H1 (cell line): ENCODE data around the gene PRC1. TPM values are rescaled to one million over a fixed set of nuclear protein-coding genes. Genes with fewer than 3 reads are reported as not detected.

Experiments used
- CTCF ChIA-PET: fragments of 300-600 bp; sonication (Branson Sonifier 250); formaldehyde crosslinking; loops from one replicate; lab custom pipeline; 2021; ENCODE audit not compliant: partially characterized antibody; lab: Charles Lee
- POLR2A ChIA-PET: fragments of 300-600 bp; sonication (Branson Sonifier 250); formaldehyde crosslinking; loops from one replicate; lab custom pipeline; 2021; ENCODE audit warnings: inconsistent platforms; ENCODE audit not compliant: partially characterized antibody; lab: Charles Lee
- DNase-seq, 2 experiments: peaks; one replicate each; pipeline versions ENCODE4 v3.0.0 to v3.0.0-alpha.2; 2010 to 2022; ENCODE audit warnings: low spot score in 2 of 2, low read depth in 1 of 2, mixed read lengths in 1 of 2
- FAIRE-seq: peaks from 2 replicates; lab custom pipeline; 2011; peaks lifted over from hg19 to GRCh38; lab: Jason Lieb, UNC
- H2AFZ ChIP-seq: 2 replicates; pipeline ENCODE4 v1.8.1; 2012; ENCODE audit warnings: low read length, inconsistent platforms
- H2AK5ac ChIP-seq: 2 replicates; pipeline ENCODE4 v1.6.1; 2013; ENCODE audit warnings: low read depth, low read length
- H2BK120ac ChIP-seq: replicated peaks from 2 replicates; pipeline ENCODE3; 2013; ENCODE audit warnings: low read depth, low read length, inconsistent platforms
- H2BK12ac ChIP-seq: 2 replicates; pipeline ENCODE4 v1.6.1; 2013; ENCODE audit warnings: low read depth, low read length
- H2BK15ac ChIP-seq: 2 replicates; pipeline ENCODE4 v1.6.1; 2013; ENCODE audit warnings: low read length
- H2BK20ac ChIP-seq: 2 replicates; pipeline ENCODE4 v1.6.1; 2013; ENCODE audit warnings: low read length
- H2BK5ac ChIP-seq: 2 replicates; pipeline ENCODE4 v1.6.1; 2013; ENCODE audit warnings: low read depth, low read length
- H3K14ac ChIP-seq: 2 replicates; pipeline ENCODE4 v1.6.1; 2013; ENCODE audit warnings: inconsistent platforms; ENCODE audit not compliant: insufficient read length
- H3K18ac ChIP-seq: 2 replicates; pipeline ENCODE4 v1.6.1; 2013; ENCODE audit warnings: low read length; ENCODE audit errors: extremely low read depth
- H3K23ac ChIP-seq: 2 replicates; pipeline ENCODE4 v1.6.1; 2013; ENCODE audit warnings: inconsistent platforms; ENCODE audit not compliant: insufficient read length
- H3K23me2 ChIP-seq: 2 replicates; pipeline ENCODE4 v1.6.1; 2013; ENCODE audit warnings: low read depth, low read length
- H3K27ac ChIP-seq: 2 replicates; pipeline ENCODE4 v1.6.1; 2011; ENCODE audit warnings: low read depth, low read length, inconsistent platforms
- H3K27me3 ChIP-seq, 4 experiments: replicated peaks in 1 of 4; 1 replicate in 1 of 4; 2 replicates in 3 of 4; pipeline versions ENCODE4 v1.6.1 to v1.8.1; 2011 to 2013; ENCODE audit warnings: low read length in 3 of 4, mild to moderate bottlenecking in 3 of 4, inconsistent platforms in 2 of 4, mixed read lengths in 2 of 4, moderate library complexity in 1 of 4; ENCODE audit not compliant: control insufficient read depth in 3 of 4, insufficient read depth in 3 of 4; ENCODE audit errors: extremely low read depth in 1 of 4
- H3K36me3 ChIP-seq, 4 experiments: 2 replicates each; pipeline versions ENCODE4 v1.6.1 to v1.8.1; 2011 to 2013; ENCODE audit warnings: mild to moderate bottlenecking in 4 of 4, low read length in 3 of 4, moderate library complexity in 2 of 4, control low read depth in 1 of 4, inconsistent platforms in 1 of 4; ENCODE audit not compliant: insufficient read depth in 4 of 4, control insufficient read depth in 2 of 4
- H3K4ac ChIP-seq: replicated peaks from 2 replicates; pipeline ENCODE3; 2013; ENCODE audit warnings: low read length, low read depth, mixed read lengths, inconsistent platforms; ENCODE audit not compliant: insufficient read length
- H3K4me1 ChIP-seq, 4 experiments: replicated peaks in 1 of 4; 1 replicate in 1 of 4; 2 replicates in 3 of 4; pipeline versions ENCODE4 v1.6.1 to v1.8.1; 2011 to 2013; ENCODE audit warnings: low read length in 3 of 4, inconsistent platforms in 2 of 4, mixed read lengths in 1 of 4; ENCODE audit not compliant: insufficient read depth in 4 of 4, control insufficient read depth in 3 of 4
- H3K4me2 ChIP-seq, 2 experiments: 2 replicates each; pipeline versions ENCODE4 v1.6.1 to v1.8.1; 2011 to 2013; ENCODE audit warnings: low read depth in 2 of 2, low read length in 2 of 2, control low read depth in 1 of 2, inconsistent platforms in 1 of 2, mild to moderate bottlenecking in 1 of 2; ENCODE audit not compliant: insufficient read depth in 1 of 2
- H3K4me3 ChIP-seq, 4 experiments: fragments of 200-600, 300-600 bp in 1 of 4; sonication (generic), shearing (Covaris generic), sonication (Bioruptor Twin) in 1 of 4; 2 replicates each; pipeline versions ENCODE4 v1.5.1 to v1.8.1; 2011 to 2016; ENCODE audit warnings: low read length in 4 of 4, low read depth in 3 of 4, control low read depth in 2 of 4, inconsistent platforms in 2 of 4, mild to moderate bottlenecking in 2 of 4, mixed read lengths in 1 of 4, moderate library complexity in 1 of 4; ENCODE audit not compliant: insufficient read depth in 2 of 4; ENCODE audit errors: extremely low read depth in 1 of 4
- H3K56ac ChIP-seq: replicated peaks from 2 replicates; pipeline ENCODE3; 2013; ENCODE audit warnings: low read depth, mild to moderate bottlenecking, mixed read lengths, low read length, inconsistent platforms; ENCODE audit not compliant: insufficient read length
- H3K79me1 ChIP-seq: 2 replicates; pipeline ENCODE4 v1.6.1; 2013; ENCODE audit warnings: low read depth, low read length, control low read depth
- H3K79me2 ChIP-seq, 2 experiments: 2 replicates each; pipeline versions ENCODE4 v1.6.1 to v1.8.1; 2012 to 2013; ENCODE audit warnings: low read length in 2 of 2, mild to moderate bottlenecking in 2 of 2, inconsistent platforms in 1 of 2; ENCODE audit not compliant: insufficient read depth in 2 of 2, control insufficient read depth in 1 of 2
- H3K9ac ChIP-seq, 4 experiments: replicated peaks in 1 of 4; 1 replicate in 1 of 4; 2 replicates in 3 of 4; pipeline versions ENCODE4 v1.6.1 to v1.8.1; 2011 to 2013; ENCODE audit warnings: low read depth in 3 of 4, low read length in 3 of 4, control low read depth in 2 of 4, mild to moderate bottlenecking in 2 of 4, moderate library complexity in 2 of 4, inconsistent platforms in 1 of 4; ENCODE audit errors: extremely low read depth in 1 of 4
- H3K9me3 ChIP-seq, 2 experiments: 2 replicates each; pipeline versions ENCODE4 v1.6.1 to v1.8.1; 2012 to 2013; ENCODE audit warnings: mild to moderate bottlenecking in 2 of 2, moderate library complexity in 2 of 2, control low read depth in 1 of 2, inconsistent platforms in 1 of 2, low read depth in 1 of 2, low read length in 1 of 2, mixed read lengths in 1 of 2; ENCODE audit not compliant: insufficient read depth in 2 of 2
- H4K20me1 ChIP-seq, 2 experiments: replicated peaks in 1 of 2; 2 replicates each; pipeline versions ENCODE3 to v1.8.1; 2011 to 2013; ENCODE audit warnings: inconsistent platforms in 2 of 2, low read length in 2 of 2, mild to moderate bottlenecking in 1 of 2; ENCODE audit not compliant: insufficient read depth in 2 of 2, control insufficient read depth in 1 of 2
- H4K5ac ChIP-seq: 2 replicates; pipeline ENCODE4 v1.6.1; 2013; ENCODE audit warnings: low read length, low read depth, mixed read lengths, inconsistent platforms; ENCODE audit not compliant: insufficient read length
- H4K8ac ChIP-seq: 2 replicates; pipeline ENCODE4 v1.8.0; 2013; ENCODE audit warnings: mild to moderate bottlenecking, moderate library complexity, low read length, inconsistent platforms; ENCODE audit not compliant: insufficient read depth; ENCODE audit errors: extremely low read depth
- H4K91ac ChIP-seq: replicated peaks from 2 replicates; pipeline ENCODE3; 2013; ENCODE audit warnings: low read length, mixed read lengths, inconsistent platforms; ENCODE audit not compliant: insufficient read length
- BRCA1 ChIP-seq: IDR thresholded peaks from 2 replicates; pipeline ENCODE4 v1.6.1; 2012; ENCODE audit warnings: low read depth, low read length, improper control_type of control experiment
- JUND ChIP-seq: IDR thresholded peaks from 2 replicates; pipeline ENCODE4 v1.6.1; 2011; ENCODE audit warnings: mild to moderate bottlenecking, improper control_type of control experiment, low read length
- KDM5A ChIP-seq: fragments of 200-600 bp; IDR thresholded peaks from 2 replicates; pipeline ENCODE4 v1.7.1; 2012; ENCODE audit warnings: mild to moderate bottlenecking, low read length, inconsistent platforms, mixed read lengths
- POU5F1 ChIP-seq: IDR thresholded peaks from 2 replicates; pipeline ENCODE4 v1.6.1; 2011; ENCODE audit warnings: low read depth, mild to moderate bottlenecking, low read length, moderate library complexity
- SUZ12 ChIP-seq: fragments of 200-600 bp; sonication (generic); IDR thresholded peaks from 2 replicates; pipeline ENCODE4 v1.6.1; 2012; ENCODE audit warnings: mild to moderate bottlenecking, inconsistent platforms, low read length, moderate library complexity, mixed read lengths
- USF2 ChIP-seq: IDR thresholded peaks from 2 replicates; pipeline ENCODE4 v1.6.1; 2011; ENCODE audit warnings: low read length, improper control_type of control experiment
- ZNF274 ChIP-seq: IDR thresholded peaks from 2 replicates; pipeline ENCODE4 v1.7.0; 2012; ENCODE audit warnings: low read length, borderline replicate concordance; ENCODE audit errors: extremely low read depth
- WGBS, 2 experiments: shearing (Covaris generic) in 1 of 2; methylation state at CpG; one replicate each; pipeline versions ENCODE4 v1.1.6 to v1.1.7; 2013 to 2015; ENCODE audit warnings: low lambda C conversion rate in 2 of 2, mixed read lengths in 2 of 2, inconsistent platforms in 1 of 2, low coverage in 1 of 2, missing lambda C conversion rate in 1 of 2; ENCODE audit not compliant: insufficient replicate concordance in 2 of 2, insufficient coverage in 1 of 2, insufficient read length in 1 of 2; ENCODE audit errors: extremely low coverage in 1 of 2, missing lambda C conversion rate in 1 of 2; 5-methylcytosine and 5-hydroxymethylcytosine counted together
- polyA plus RNA-seq, 7 experiments: library from polyadenylated mRNA; depleted of rRNA in 3 of 7; stranded (reverse) in 5 of 7; unstranded in 2 of 7; fragments of >200 nt in 5 of 7; fragments of 200-250 nt in 2 of 7; gene quantifications; 1 replicate in 5 of 7; 2 replicates in 1 of 7; 4 replicates in 1 of 7; pipeline versions ENCODE4 v1.2.1 to v1.2.3, GENCODE V29; 2011 to 2013; ENCODE audit warnings: missing spikeins in 2 of 7, mixed read lengths in 2 of 7
- total RNA-seq: library from RNA; stranded (reverse); fragmentation: NEBNext Ultra II Directional; extraction: Animal tissue kit (Norgen Biotek cat#: 25700); gene quantifications from 2 replicates; pipeline ENCODE4 v1.2.1, GENCODE V29; 2021

PRC1 gene
- total and polyA plus RNA-seq, 2 of the 8 experiments (the other 6 are each of a cell fraction or from before 2014, with no cell fraction given): 90.7 to 181 TPM

- peaks cover 38 to 96% of the 10 kb centered on the region in 2 experiments for H3K79me2 ChIP-seq
- H3K27me3 ChIP-seq: no peaks in the 10 kb centered on the region
- no peak overlapping the region for H2BK120ac ChIP-seq
- H3K18ac ChIP-seq: no peak overlapping the region
- FAIRE-seq (no peak), DNase-seq (no peak)
- H3K9me3 ChIP-seq: no peaks in the 10 kb centered on the region
- peaks cover 0 to 3% (median 3%) of the 10 kb centered on the region in 4 experiments; a peak in 4 of 8 replicates for H3K36me3 ChIP-seq
- H3K56ac ChIP-seq: no peak overlapping the region
- H2BK12ac ChIP-seq: no peak overlapping the region
- TF ChIP-seq USF2 (no peak), SUZ12 (no peak), BRCA1 (no peak), ZNF274 (no peak), POU5F1 (no peak), JUND (no peak), KDM5A (no peak)
- H3K79me1 ChIP-seq: peaks cover 6% of the 10 kb centered on the region
- H3K4me3 ChIP-seq: no peak overlapping the region
- H3K9ac ChIP-seq: no peak overlapping the region
- 93% methylated on average over 7 of the region's 7 CpGs; no CpG with 5 or more reads in 1 of the 2 experiments for WGBS, 2 experiments
- H3K4ac ChIP-seq: no peak overlapping the region
- no peak overlapping the region for H3K4me2 ChIP-seq
- POLR2A ChIA-PET: interaction anchor here (3.5 kb wide), 1 partner anchor 31 kb away, joined by 10 read pairs; no protein-coding TSS in a partner anchor
- H4K8ac ChIP-seq: no peak overlapping the region
- peaks cover 13 to 15% of the 10 kb centered on the region in 2 experiments for H4K20me1 ChIP-seq
- H2BK5ac ChIP-seq: no peak overlapping the region
- H3K27ac ChIP-seq: no peak overlapping the region
- no peak overlapping the region for H4K5ac ChIP-seq
- H3K23me2 ChIP-seq: peaks cover 1% of the 10 kb centered on the region; the same call in 1 of the 2 replicates
- no peak overlapping the region for H3K14ac ChIP-seq
- H3K4me1 ChIP-seq: peaks cover 0 to 3% (median 1%) of the 10 kb centered on the region in 4 experiments; a peak in 1 of 7 replicates
- no peak overlapping the region for H2BK15ac ChIP-seq
- H2AK5ac ChIP-seq: no peak overlapping the region
- CTCF ChIA-PET: interaction anchor here (0.7 to 2.0 kb wide), 4 partner anchors 19 to 66 kb away, joined by 3 to 6 read pairs (median 4); partner anchors contain the start of gene UNC45A
- no peak overlapping the region for H2BK20ac ChIP-seq
- H2AFZ ChIP-seq: no peak overlapping the region
- no peak overlapping the region for H3K23ac ChIP-seq
- no peak overlapping the region for H4K91ac ChIP-seq
Observed at GRCh38 chr15:90989040-90989768, 5.1 kb downstream of the PRC1 start.
